HEK293 (cell line): ENCODE results near the gene KRCC1.

Experiments
- EGR2 ChIP-seq: fragments of 450-650 bp; formaldehyde crosslinking; IDR thresholded peaks from 2 replicates; pipeline ENCODE4 v1.5.1; 2016; ENCODE audit warnings: low read depth, missing biosample characterization, missing genetic modification characterization
- MYNN ChIP-seq: fragments of 450-650 bp; formaldehyde crosslinking; IDR thresholded peaks from 2 replicates; pipeline ENCODE4 v1.5.1; 2016; ENCODE audit warnings: missing biosample characterization, missing genetic modification characterization, borderline replicate concordance
- PRDM2 ChIP-seq: fragments of 450-650 bp; formaldehyde crosslinking; IDR thresholded peaks from 2 replicates; pipeline ENCODE4 v1.5.1; 2016; ENCODE audit warnings: missing biosample characterization, missing genetic modification characterization, borderline replicate concordance
- ZFP3 ChIP-seq: fragments of 450-650 bp; formaldehyde crosslinking; IDR thresholded peaks from 2 replicates; pipeline ENCODE4 v1.5.1; 2016; ENCODE audit warnings: low read depth, missing biosample characterization, missing genetic modification characterization
- ZNF398 ChIP-seq: fragments of 450-650 bp; formaldehyde crosslinking; IDR thresholded peaks from 2 replicates; pipeline ENCODE4 v1.5.1; 2017; ENCODE audit warnings: missing biosample characterization, missing genetic modification characterization
- ZNF404 ChIP-seq: fragments of 450-650 bp; formaldehyde crosslinking; IDR thresholded peaks from 2 replicates; pipeline ENCODE4 v1.5.1; 2017; ENCODE audit warnings: missing biosample characterization, missing genetic modification characterization
- ZNF433 ChIP-seq: fragments of 450-650 bp; formaldehyde crosslinking; IDR thresholded peaks from 2 replicates; pipeline ENCODE4 v1.5.1; 2016; ENCODE audit warnings: missing biosample characterization, missing genetic modification characterization, low read depth
- ZNF510 ChIP-seq: fragments of 450-650 bp; formaldehyde crosslinking; IDR thresholded peaks from 2 replicates; pipeline ENCODE4 v1.5.1; 2018; ENCODE audit warnings: mild to moderate bottlenecking, missing genetic modification characterization, missing biosample characterization; ENCODE audit not compliant: insufficient replicate concordance
- ZNF549 ChIP-seq: fragments of 450-650 bp; IDR thresholded peaks from 2 replicates; pipeline ENCODE4 v1.5.1; 2018; ENCODE audit warnings: missing biosample characterization, missing genetic modification characterization, mild to moderate bottlenecking, inconsistent platforms, moderate library complexity
- ZNF561 ChIP-seq: fragments of 450-650 bp; IDR thresholded peaks from 2 replicates; pipeline ENCODE4 v1.5.1; 2018; ENCODE audit warnings: missing biosample characterization, missing genetic modification characterization, borderline replicate concordance
- ZNF701 ChIP-seq: fragments of 450-650 bp; formaldehyde crosslinking; IDR thresholded peaks from 2 replicates; pipeline ENCODE4 v1.5.1; 2016; ENCODE audit warnings: missing biosample characterization, missing genetic modification characterization
- ZNF768 ChIP-seq: fragments of 450-650 bp; formaldehyde crosslinking; IDR thresholded peaks from 2 replicates; pipeline ENCODE4 v1.5.1; 2018; ENCODE audit warnings: missing biosample characterization, mild to moderate bottlenecking, missing genetic modification characterization
- ZSCAN30 ChIP-seq: fragments of 450-650 bp; IDR thresholded peaks from 2 replicates; pipeline ENCODE4 v1.5.1; 2018; ENCODE audit warnings: missing biosample characterization, mild to moderate bottlenecking, missing genetic modification characterization, moderate library complexity
- TF ChIP-seq, protein P1 (sequence below): fragments of 450-650 bp; formaldehyde crosslinking; IDR thresholded peaks from 2 replicates; pipeline ENCODE4 v1.5.1; 2016; ENCODE audit warnings: missing biosample characterization, missing genetic modification characterization

DNA sequence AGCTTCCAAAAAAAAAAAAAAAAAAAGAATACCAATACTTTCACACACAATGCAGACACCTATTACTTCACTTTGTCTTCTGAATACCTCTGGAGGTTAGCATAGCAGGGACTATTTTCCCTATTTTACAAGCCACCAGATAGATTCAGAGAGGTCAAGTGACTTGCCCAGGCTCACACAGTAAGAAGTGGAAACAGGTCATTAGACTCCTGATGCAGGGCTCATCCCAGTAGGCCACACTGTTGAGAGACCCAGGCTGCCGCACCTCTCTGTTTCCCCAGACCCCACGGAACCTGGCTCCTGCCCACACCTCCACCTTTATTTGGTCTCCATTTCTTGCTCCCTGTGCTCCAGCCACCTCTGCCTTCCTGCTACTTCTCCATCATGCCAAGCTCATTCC is 31.5 kb upstream of the KRCC1 start:
- no peak for TF ChIP-seq ZNF549 (tag by site-specific recombination)
- TF ChIP-seq ZNF768 = no peak
- no peak for TF ChIP-seq ZNF701 (tag by site-specific recombination)
- TF ChIP-seq ZNF510 (tag by site-specific recombination) = no peak
- TF ChIP-seq EGR2 = no peak
- no peak for TF ChIP-seq ZNF561 (tag by site-specific recombination)
- TF ChIP-seq, protein P1, sequence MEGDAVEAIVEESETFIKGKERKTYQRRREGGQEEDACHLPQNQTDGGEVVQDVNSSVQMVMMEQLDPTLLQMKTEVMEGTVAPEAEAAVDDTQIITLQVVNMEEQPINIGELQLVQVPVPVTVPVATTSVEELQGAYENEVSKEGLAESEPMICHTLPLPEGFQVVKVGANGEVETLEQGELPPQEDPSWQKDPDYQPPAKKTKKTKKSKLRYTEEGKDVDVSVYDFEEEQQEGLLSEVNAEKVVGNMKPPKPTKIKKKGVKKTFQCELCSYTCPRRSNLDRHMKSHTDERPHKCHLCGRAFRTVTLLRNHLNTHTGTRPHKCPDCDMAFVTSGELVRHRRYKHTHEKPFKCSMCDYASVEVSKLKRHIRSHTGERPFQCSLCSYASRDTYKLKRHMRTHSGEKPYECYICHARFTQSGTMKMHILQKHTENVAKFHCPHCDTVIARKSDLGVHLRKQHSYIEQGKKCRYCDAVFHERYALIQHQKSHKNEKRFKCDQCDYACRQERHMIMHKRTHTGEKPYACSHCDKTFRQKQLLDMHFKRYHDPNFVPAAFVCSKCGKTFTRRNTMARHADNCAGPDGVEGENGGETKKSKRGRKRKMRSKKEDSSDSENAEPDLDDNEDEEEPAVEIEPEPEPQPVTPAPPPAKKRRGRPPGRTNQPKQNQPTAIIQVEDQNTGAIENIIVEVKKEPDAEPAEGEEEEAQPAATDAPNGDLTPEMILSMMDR (tag by site-specific recombination) = no peak
- no peak for TF ChIP-seq ZNF404 (tag by site-specific recombination)
- no peak for TF ChIP-seq ZNF398 (tag by site-specific recombination)
- TF ChIP-seq ZSCAN30 (tag by site-specific recombination) = no peak
- TF ChIP-seq ZNF433 (tag by site-specific recombination) = no peak
- TF ChIP-seq ZFP3 (tag by site-specific recombination) = no peak
- TF ChIP-seq PRDM2 = no peak
- no peak for TF ChIP-seq MYNN (tag by site-specific recombination)
